Type B pancreatic cell (in vitro differentiated cells): ENCODE measurements around the gene PSD2. TPM values are rescaled to one million over a fixed set of nuclear protein-coding genes. Genes with fewer than 3 reads are reported as not detected.

Experiments
- DNase-seq: peaks from one replicate; pipeline ENCODE4 v3.0.0; 2021; ENCODE audit warnings: mixed read lengths; ENCODE audit not compliant: unreplicated experiment; ENCODE audit errors: extremely low spot score
- H3K27ac Mint-ChIP-seq: 2 replicates; pipeline ENCODE4 v1.8.0; 2021; ENCODE audit warnings: mild to moderate bottlenecking, mixed read lengths
- H3K27me3 Mint-ChIP-seq: 2 replicates; pipeline ENCODE4 v1.8.0; 2021; ENCODE audit warnings: mixed read lengths
- H3K36me3 Mint-ChIP-seq: 2 replicates; pipeline ENCODE4 v1.8.0; 2021; ENCODE audit warnings: mixed read lengths
- H3K4me1 Mint-ChIP-seq: one replicate; pipeline ENCODE4 v1.8.0; 2021; ENCODE audit warnings: mixed read lengths; ENCODE audit not compliant: unreplicated experiment
- H3K4me3 Mint-ChIP-seq: 2 replicates; pipeline ENCODE4 v1.8.0; 2021; ENCODE audit warnings: mild to moderate bottlenecking, mixed read lengths
- H3K9me3 Mint-ChIP-seq: 2 replicates; pipeline ENCODE4 v1.8.0; 2021; ENCODE audit warnings: mixed read lengths
- total RNA-seq: library from RNA; stranded (reverse); gene quantifications from 2 replicates; pipeline ENCODE4 v1.2.1, GENCODE V29; 2021; ENCODE audit warnings: low replicate concordance
- TF ChIP-seq, protein P1 (sequence below): fragments of 200-600 bp; sonication (generic); conservative IDR thresholded peaks from 2 replicates; pipeline ENCODE4 v1.5.0; 2021; ENCODE audit warnings: antibody characterized with exemption, mild to moderate bottlenecking

Gene PSD2
- total RNA-seq, 1 donor from 2014 or later: 0.27 TPM

DNA sequence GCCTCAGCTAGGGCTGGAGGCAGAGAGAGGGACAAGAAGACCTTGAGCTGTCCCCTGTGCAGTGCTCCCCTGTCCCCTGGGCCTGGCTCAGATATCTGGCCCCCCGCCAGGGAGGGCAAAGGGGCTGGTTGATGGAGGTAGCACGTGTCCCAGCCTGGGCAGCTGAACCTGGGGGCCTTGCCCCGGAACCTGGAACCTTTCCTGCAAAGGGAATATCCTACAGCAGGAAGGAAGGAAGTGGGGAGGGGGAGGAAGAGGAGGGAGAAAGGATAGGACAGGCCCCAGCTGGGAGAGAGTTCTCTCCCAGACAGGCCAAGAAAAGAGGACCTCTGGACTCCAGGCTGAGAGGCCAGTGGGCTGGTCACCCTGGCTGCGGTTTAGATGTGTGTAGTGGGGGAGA is 27.6 kb upstream of the PSD2 start:
- Mint-ChIP-seq H3K4me1 (peaks cover 16% of the 10 kb centered on the region), H3K9me3 (no peaks in the 10 kb centered on the region), H3K4me3 (no peak overlapping the region), H3K27ac (no peak overlapping the region), H3K36me3 (no peaks in the 10 kb centered on the region), H3K27me3 (peaks cover 20% of the 10 kb centered on the region)
- TF ChIP-seq, protein P1, sequence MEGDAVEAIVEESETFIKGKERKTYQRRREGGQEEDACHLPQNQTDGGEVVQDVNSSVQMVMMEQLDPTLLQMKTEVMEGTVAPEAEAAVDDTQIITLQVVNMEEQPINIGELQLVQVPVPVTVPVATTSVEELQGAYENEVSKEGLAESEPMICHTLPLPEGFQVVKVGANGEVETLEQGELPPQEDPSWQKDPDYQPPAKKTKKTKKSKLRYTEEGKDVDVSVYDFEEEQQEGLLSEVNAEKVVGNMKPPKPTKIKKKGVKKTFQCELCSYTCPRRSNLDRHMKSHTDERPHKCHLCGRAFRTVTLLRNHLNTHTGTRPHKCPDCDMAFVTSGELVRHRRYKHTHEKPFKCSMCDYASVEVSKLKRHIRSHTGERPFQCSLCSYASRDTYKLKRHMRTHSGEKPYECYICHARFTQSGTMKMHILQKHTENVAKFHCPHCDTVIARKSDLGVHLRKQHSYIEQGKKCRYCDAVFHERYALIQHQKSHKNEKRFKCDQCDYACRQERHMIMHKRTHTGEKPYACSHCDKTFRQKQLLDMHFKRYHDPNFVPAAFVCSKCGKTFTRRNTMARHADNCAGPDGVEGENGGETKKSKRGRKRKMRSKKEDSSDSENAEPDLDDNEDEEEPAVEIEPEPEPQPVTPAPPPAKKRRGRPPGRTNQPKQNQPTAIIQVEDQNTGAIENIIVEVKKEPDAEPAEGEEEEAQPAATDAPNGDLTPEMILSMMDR: no peak
- DNase-seq: no peak

DNA sequence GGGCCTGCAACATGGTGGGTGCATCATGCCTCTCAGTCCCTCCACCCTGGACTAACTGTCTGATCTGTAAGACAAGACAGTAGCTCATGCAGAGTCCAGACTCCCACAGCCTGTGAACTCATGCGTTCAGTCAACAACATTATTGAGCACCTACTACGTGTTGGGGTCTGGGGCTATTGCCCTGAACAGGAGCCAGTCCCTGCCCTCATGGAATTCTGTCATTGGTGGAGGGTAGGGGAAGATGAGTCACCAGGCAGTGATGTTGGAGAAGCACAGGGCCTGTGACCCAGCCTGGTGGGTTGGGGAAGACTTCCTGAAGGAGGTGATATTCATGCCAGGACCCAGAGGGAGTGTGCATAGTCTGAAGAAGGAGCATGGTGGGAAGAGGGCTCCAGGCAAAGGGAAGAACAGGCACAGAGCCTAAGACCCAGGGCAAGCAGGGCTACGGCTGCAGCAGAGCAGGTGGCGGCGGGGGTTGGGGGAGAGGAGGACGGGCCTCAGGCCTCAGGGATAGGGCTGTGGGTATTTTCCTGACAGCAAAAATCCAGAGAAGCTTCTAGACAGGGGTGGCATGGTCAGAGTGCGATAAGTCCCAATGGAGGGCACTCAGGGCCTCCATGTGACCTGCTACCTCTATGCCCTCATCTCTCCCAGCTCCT is 26.7 kb upstream of the PSD2 start:
- H3K4me1 Mint-ChIP-seq: peaks cover 7% of the 10 kb centered on the region
- no peak overlapping the region for H3K4me3 Mint-ChIP-seq
- no peaks in the 10 kb centered on the region for H3K36me3 Mint-ChIP-seq
- H3K9me3 Mint-ChIP-seq: no peaks in the 10 kb centered on the region
- TF ChIP-seq, protein P1: no peak
- H3K27ac Mint-ChIP-seq: no peak overlapping the region
- no peak for DNase-seq
- peaks cover 18% of the 10 kb centered on the region for H3K27me3 Mint-ChIP-seq

- no peaks in the 10 kb centered on the region for H3K9me3 Mint-ChIP-seq
- TF ChIP-seq, protein P1: no peak
- H3K4me3 Mint-ChIP-seq: no peak overlapping the region
- H3K4me1 Mint-ChIP-seq: peaks cover 6% of the 10 kb centered on the region
- H3K36me3 Mint-ChIP-seq: no peaks in the 10 kb centered on the region
- no peak overlapping the region for H3K27ac Mint-ChIP-seq
- no peak for DNase-seq
- peaks cover 20% of the 10 kb centered on the region for H3K27me3 Mint-ChIP-seq
These were observed 26.1 kb upstream of the PSD2 start for GRCh38 chr5:139769477-139769876.

DNA sequence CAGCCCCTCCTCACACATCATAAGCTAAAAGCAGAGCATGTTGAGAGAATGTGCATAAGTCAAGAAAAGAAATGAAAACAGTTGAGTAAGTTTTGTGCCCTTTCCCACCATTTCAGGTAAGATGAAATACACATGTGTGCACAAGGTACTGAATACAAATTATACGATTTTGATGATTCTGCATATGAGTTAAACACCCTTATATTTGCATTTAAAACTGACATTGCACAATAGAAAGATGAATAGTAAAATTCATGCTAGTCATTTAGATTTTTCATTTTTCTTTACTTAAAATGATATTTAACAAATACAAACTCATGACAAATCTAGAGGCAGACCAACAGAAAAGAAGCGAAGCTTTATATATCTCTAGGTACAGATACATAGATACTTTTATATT is 24.9 kb upstream of the PSD2 start:
- TF ChIP-seq, protein P1: no peak
- H3K9me3 Mint-ChIP-seq: no peaks in the 10 kb centered on the region
- peaks cover 11% of the 10 kb centered on the region for H3K27me3 Mint-ChIP-seq
- H3K4me3 Mint-ChIP-seq: no peak overlapping the region
- no peak for DNase-seq
- no peak overlapping the region for H3K27ac Mint-ChIP-seq
- H3K4me1 Mint-ChIP-seq: no peaks in the 10 kb centered on the region
- no peaks in the 10 kb centered on the region for H3K36me3 Mint-ChIP-seq

GRCh38 chr5:139772089-139772791 is 23.4 kb upstream of the PSD2 start:
- Mint-ChIP-seq H3K4me1 (peaks cover 4% of the 10 kb centered on the region), H3K9me3 (no peaks in the 10 kb centered on the region), H3K27ac (no peak overlapping the region), H3K27me3 (peaks cover 15% of the 10 kb centered on the region), H3K36me3 (no peaks in the 10 kb centered on the region), H3K4me3 (no peak overlapping the region)
- DNase-seq: no peak
- TF ChIP-seq, protein P1: no peak
